H1 (cell line): ENCODE data around the gene RAB40B. TPM values are rescaled to one million over a fixed set of nuclear protein-coding genes. Genes with fewer than 3 reads are reported as not detected.

Source experiments
- CTCF ChIA-PET: fragments of 300-600 bp; sonication (Branson Sonifier 250); formaldehyde crosslinking; loops from one replicate; lab custom pipeline; 2021; ENCODE audit not compliant: partially characterized antibody; lab: Charles Lee
- POLR2A ChIA-PET: fragments of 300-600 bp; sonication (Branson Sonifier 250); formaldehyde crosslinking; loops from one replicate; lab custom pipeline; 2021; ENCODE audit warnings: inconsistent platforms; ENCODE audit not compliant: partially characterized antibody; lab: Charles Lee
- DNase-seq, 2 experiments: peaks; one replicate each; pipeline versions ENCODE4 v3.0.0 to v3.0.0-alpha.2; 2010 to 2022; ENCODE audit warnings: low spot score in 2 of 2, low read depth in 1 of 2, mixed read lengths in 1 of 2
- FAIRE-seq: peaks from 2 replicates; lab custom pipeline; 2011; peaks lifted over from hg19 to GRCh38; lab: Jason Lieb, UNC
- H2AFZ ChIP-seq: 2 replicates; pipeline ENCODE4 v1.8.1; 2012; ENCODE audit warnings: low read length, inconsistent platforms
- H2AK5ac ChIP-seq: 2 replicates; pipeline ENCODE4 v1.6.1; 2013; ENCODE audit warnings: low read depth, low read length
- H2BK120ac ChIP-seq: replicated peaks from 2 replicates; pipeline ENCODE3; 2013; ENCODE audit warnings: low read depth, low read length, inconsistent platforms
- H2BK12ac ChIP-seq: 2 replicates; pipeline ENCODE4 v1.6.1; 2013; ENCODE audit warnings: low read depth, low read length
- H2BK15ac ChIP-seq: 2 replicates; pipeline ENCODE4 v1.6.1; 2013; ENCODE audit warnings: low read length
- H2BK20ac ChIP-seq: 2 replicates; pipeline ENCODE4 v1.6.1; 2013; ENCODE audit warnings: low read length
- H2BK5ac ChIP-seq: 2 replicates; pipeline ENCODE4 v1.6.1; 2013; ENCODE audit warnings: low read depth, low read length
- H3K14ac ChIP-seq: 2 replicates; pipeline ENCODE4 v1.6.1; 2013; ENCODE audit warnings: inconsistent platforms; ENCODE audit not compliant: insufficient read length
- H3K18ac ChIP-seq: 2 replicates; pipeline ENCODE4 v1.6.1; 2013; ENCODE audit warnings: low read length; ENCODE audit errors: extremely low read depth
- H3K23ac ChIP-seq: 2 replicates; pipeline ENCODE4 v1.6.1; 2013; ENCODE audit warnings: inconsistent platforms; ENCODE audit not compliant: insufficient read length
- H3K23me2 ChIP-seq: 2 replicates; pipeline ENCODE4 v1.6.1; 2013; ENCODE audit warnings: low read depth, low read length
- H3K27ac ChIP-seq: 2 replicates; pipeline ENCODE4 v1.6.1; 2011; ENCODE audit warnings: low read depth, low read length, inconsistent platforms
- H3K27me3 ChIP-seq, 4 experiments: replicated peaks in 1 of 4; 1 replicate in 1 of 4; 2 replicates in 3 of 4; pipeline versions ENCODE4 v1.6.1 to v1.8.1; 2011 to 2013; ENCODE audit warnings: low read length in 3 of 4, mild to moderate bottlenecking in 3 of 4, inconsistent platforms in 2 of 4, mixed read lengths in 2 of 4, moderate library complexity in 1 of 4; ENCODE audit not compliant: control insufficient read depth in 3 of 4, insufficient read depth in 3 of 4; ENCODE audit errors: extremely low read depth in 1 of 4
- H3K36me3 ChIP-seq, 4 experiments: 2 replicates each; pipeline versions ENCODE4 v1.6.1 to v1.8.1; 2011 to 2013; ENCODE audit warnings: mild to moderate bottlenecking in 4 of 4, low read length in 3 of 4, moderate library complexity in 2 of 4, control low read depth in 1 of 4, inconsistent platforms in 1 of 4; ENCODE audit not compliant: insufficient read depth in 4 of 4, control insufficient read depth in 2 of 4
- H3K4ac ChIP-seq: replicated peaks from 2 replicates; pipeline ENCODE3; 2013; ENCODE audit warnings: low read length, low read depth, mixed read lengths, inconsistent platforms; ENCODE audit not compliant: insufficient read length
- H3K4me1 ChIP-seq, 4 experiments: replicated peaks in 1 of 4; 1 replicate in 1 of 4; 2 replicates in 3 of 4; pipeline versions ENCODE4 v1.6.1 to v1.8.1; 2011 to 2013; ENCODE audit warnings: low read length in 3 of 4, inconsistent platforms in 2 of 4, mixed read lengths in 1 of 4; ENCODE audit not compliant: insufficient read depth in 4 of 4, control insufficient read depth in 3 of 4
- H3K4me2 ChIP-seq, 2 experiments: 2 replicates each; pipeline versions ENCODE4 v1.6.1 to v1.8.1; 2011 to 2013; ENCODE audit warnings: low read depth in 2 of 2, low read length in 2 of 2, control low read depth in 1 of 2, inconsistent platforms in 1 of 2, mild to moderate bottlenecking in 1 of 2; ENCODE audit not compliant: insufficient read depth in 1 of 2
- H3K4me3 ChIP-seq, 4 experiments: fragments of 200-600, 300-600 bp in 1 of 4; sonication (generic), shearing (Covaris generic), sonication (Bioruptor Twin) in 1 of 4; 2 replicates each; pipeline versions ENCODE4 v1.5.1 to v1.8.1; 2011 to 2016; ENCODE audit warnings: low read length in 4 of 4, low read depth in 3 of 4, control low read depth in 2 of 4, inconsistent platforms in 2 of 4, mild to moderate bottlenecking in 2 of 4, mixed read lengths in 1 of 4, moderate library complexity in 1 of 4; ENCODE audit not compliant: insufficient read depth in 2 of 4; ENCODE audit errors: extremely low read depth in 1 of 4
- H3K56ac ChIP-seq: replicated peaks from 2 replicates; pipeline ENCODE3; 2013; ENCODE audit warnings: low read depth, mild to moderate bottlenecking, mixed read lengths, low read length, inconsistent platforms; ENCODE audit not compliant: insufficient read length
- H3K79me1 ChIP-seq: 2 replicates; pipeline ENCODE4 v1.6.1; 2013; ENCODE audit warnings: low read depth, low read length, control low read depth
- H3K79me2 ChIP-seq, 2 experiments: 2 replicates each; pipeline versions ENCODE4 v1.6.1 to v1.8.1; 2012 to 2013; ENCODE audit warnings: low read length in 2 of 2, mild to moderate bottlenecking in 2 of 2, inconsistent platforms in 1 of 2; ENCODE audit not compliant: insufficient read depth in 2 of 2, control insufficient read depth in 1 of 2
- H3K9ac ChIP-seq, 4 experiments: replicated peaks in 1 of 4; 1 replicate in 1 of 4; 2 replicates in 3 of 4; pipeline versions ENCODE4 v1.6.1 to v1.8.1; 2011 to 2013; ENCODE audit warnings: low read depth in 3 of 4, low read length in 3 of 4, control low read depth in 2 of 4, mild to moderate bottlenecking in 2 of 4, moderate library complexity in 2 of 4, inconsistent platforms in 1 of 4; ENCODE audit errors: extremely low read depth in 1 of 4
- H3K9me3 ChIP-seq, 2 experiments: 2 replicates each; pipeline versions ENCODE4 v1.6.1 to v1.8.1; 2012 to 2013; ENCODE audit warnings: mild to moderate bottlenecking in 2 of 2, moderate library complexity in 2 of 2, control low read depth in 1 of 2, inconsistent platforms in 1 of 2, low read depth in 1 of 2, low read length in 1 of 2, mixed read lengths in 1 of 2; ENCODE audit not compliant: insufficient read depth in 2 of 2
- H4K20me1 ChIP-seq, 2 experiments: replicated peaks in 1 of 2; 2 replicates each; pipeline versions ENCODE3 to v1.8.1; 2011 to 2013; ENCODE audit warnings: inconsistent platforms in 2 of 2, low read length in 2 of 2, mild to moderate bottlenecking in 1 of 2; ENCODE audit not compliant: insufficient read depth in 2 of 2, control insufficient read depth in 1 of 2
- H4K5ac ChIP-seq: 2 replicates; pipeline ENCODE4 v1.6.1; 2013; ENCODE audit warnings: low read length, low read depth, mixed read lengths, inconsistent platforms; ENCODE audit not compliant: insufficient read length
- H4K8ac ChIP-seq: 2 replicates; pipeline ENCODE4 v1.8.0; 2013; ENCODE audit warnings: mild to moderate bottlenecking, moderate library complexity, low read length, inconsistent platforms; ENCODE audit not compliant: insufficient read depth; ENCODE audit errors: extremely low read depth
- H4K91ac ChIP-seq: replicated peaks from 2 replicates; pipeline ENCODE3; 2013; ENCODE audit warnings: low read length, mixed read lengths, inconsistent platforms; ENCODE audit not compliant: insufficient read length
- KDM1A ChIP-seq: fragments of 200-600, 300-600 bp; sonication (generic); IDR thresholded peaks from 2 replicates; pipeline ENCODE4 v1.7.1; 2016; ENCODE audit warnings: mild to moderate bottlenecking, low read length, borderline replicate concordance
- KDM5A ChIP-seq: fragments of 200-600 bp; IDR thresholded peaks from 2 replicates; pipeline ENCODE4 v1.7.1; 2012; ENCODE audit warnings: mild to moderate bottlenecking, low read length, inconsistent platforms, mixed read lengths
- NRF1 ChIP-seq: IDR thresholded peaks from 2 replicates; pipeline ENCODE4 v1.6.1; 2011; ENCODE audit warnings: mild to moderate bottlenecking, low read depth, low read length, improper control_type of control experiment
- SIN3A ChIP-seq, 2 experiments: IDR thresholded peaks in 1 of 2; conservative IDR thresholded peaks in 1 of 2; 2 replicates each; pipeline ENCODE4 v1.6.1; 2011 to 2012; ENCODE audit warnings: low read length in 2 of 2, improper control_type of control experiment in 1 of 2, low read depth in 1 of 2, mild to moderate bottlenecking in 1 of 2
- TAF1 ChIP-seq: IDR thresholded peaks from 2 replicates; pipeline ENCODE4 v1.6.1; 2011; ENCODE audit warnings: mild to moderate bottlenecking, low read depth, low read length
- YY1 ChIP-seq: IDR thresholded peaks from 2 replicates; pipeline ENCODE4 v1.6.1; 2011; ENCODE audit warnings: low read depth, mild to moderate bottlenecking, low read length
- WGBS, 2 experiments: shearing (Covaris generic) in 1 of 2; methylation state at CpG; one replicate each; pipeline versions ENCODE4 v1.1.6 to v1.1.7; 2013 to 2015; ENCODE audit warnings: low lambda C conversion rate in 2 of 2, mixed read lengths in 2 of 2, inconsistent platforms in 1 of 2, low coverage in 1 of 2, missing lambda C conversion rate in 1 of 2; ENCODE audit not compliant: insufficient replicate concordance in 2 of 2, insufficient coverage in 1 of 2, insufficient read length in 1 of 2; ENCODE audit errors: extremely low coverage in 1 of 2, missing lambda C conversion rate in 1 of 2; 5-methylcytosine and 5-hydroxymethylcytosine counted together
- polyA plus RNA-seq, 7 experiments: library from polyadenylated mRNA; depleted of rRNA in 3 of 7; stranded (reverse) in 5 of 7; unstranded in 2 of 7; fragments of >200 nt in 5 of 7; fragments of 200-250 nt in 2 of 7; gene quantifications; 1 replicate in 5 of 7; 2 replicates in 1 of 7; 4 replicates in 1 of 7; pipeline versions ENCODE4 v1.2.1 to v1.2.3, GENCODE V29; 2011 to 2013; ENCODE audit warnings: missing spikeins in 2 of 7, mixed read lengths in 2 of 7
- total RNA-seq: library from RNA; stranded (reverse); fragmentation: NEBNext Ultra II Directional; extraction: Animal tissue kit (Norgen Biotek cat#: 25700); gene quantifications from 2 replicates; pipeline ENCODE4 v1.2.1, GENCODE V29; 2021

The RAB40B gene
- total and polyA plus RNA-seq, 2 of the 8 experiments (the other 6 are each of a cell fraction or from before 2014, with no cell fraction given): 3.1 to 4.6 TPM

DNA sequence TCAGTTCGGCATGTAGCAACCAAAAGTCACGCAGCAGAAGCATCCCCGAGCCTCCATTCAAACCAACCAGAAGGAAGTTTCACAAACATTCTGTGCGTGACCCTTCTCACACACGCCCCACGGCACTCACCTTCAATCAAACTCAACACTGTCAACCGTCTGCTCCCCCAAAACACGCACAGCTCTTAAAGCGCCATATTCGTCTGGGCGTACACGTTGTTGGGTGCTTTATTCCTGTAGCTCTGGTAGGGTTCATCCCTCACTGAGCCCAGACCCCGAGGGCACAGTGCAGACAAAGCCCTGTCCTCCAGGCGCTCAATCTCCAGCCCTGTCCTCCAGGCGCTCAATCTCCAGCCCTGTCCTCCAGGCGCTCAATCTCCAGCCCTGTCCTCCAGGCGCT is 2.2 kb downstream of the RAB40B start:
- Histone ChIP-seq H2BK12ac (no peak overlapping the region), H3K4ac (no peak overlapping the region), H3K36me3 (no peaks in the 10 kb centered on the region; a peak in 1 of 8 replicates), H3K56ac (no peak overlapping the region), H3K27ac (no peak overlapping the region), H4K20me1 (peaks cover 0 to 9% of the 10 kb centered on the region in 2 experiments), H2BK120ac (no peak overlapping the region), H2BK15ac (no peak overlapping the region), H3K4me1 (peaks cover 0 to 11% (median 6%) of the 10 kb centered on the region in 4 experiments; a peak in 4 of 7 replicates), H3K23me2 (peaks cover 8% of the 10 kb centered on the region; the same call in 1 of the 2 replicates), H3K27me3 (peaks cover 16 to 34% (median 24%) of the 10 kb centered on the region in 4 experiments), H4K91ac (no peak overlapping the region), H3K4me2 (no peak overlapping the region; a peak in 1 of 4 replicates), H2BK5ac (no peak overlapping the region), H2AFZ (no peak overlapping the region), H3K4me3 (no peak overlapping the region), H3K18ac (no peak overlapping the region), H3K79me1 (no peaks in the 10 kb centered on the region), H4K8ac (no peak overlapping the region), H3K14ac (no peak overlapping the region), H3K9me3 (no peaks in the 10 kb centered on the region), H3K79me2 (no peaks in the 10 kb centered on the region), H3K9ac (no peak overlapping the region), H2AK5ac (no peak overlapping the region), H4K5ac (no peak overlapping the region), H3K23ac (no peak overlapping the region), H2BK20ac (no peak overlapping the region)
- FAIRE-seq (no peak), DNase-seq (no peak)
- TF ChIP-seq KDM5A (no peak), TAF1 (no peak), YY1 (no peak), SIN3A (conservative IDR thresholded peaks at IDR 0.05 in 1 of 2, IDR thresholded peaks at IDR 0.05 in 1 of 2; ENCODE audit: low read depth in 1 of 2, low read length in 2 of 2) (no peak), NRF1 (no peak), KDM1A (no peak)
- CTCF ChIA-PET: interaction anchor here (0.9 to 1.7 kb wide), 4 partner anchors 16 to 60 kb away, joined by 3 to 9 read pairs (median 3); no protein-coding TSS in a partner anchor
- WGBS, 2 experiments: 92% methylated on average over 16 of the region's 17 CpGs; no CpG with 5 or more reads in 1 of the 2 experiments
- POLR2A ChIA-PET: interaction anchor here (0.6 kb wide), 1 partner anchor 324 kb away, joined by 4 read pairs; no protein-coding TSS in a partner anchor
